Measurements from ENCODE around the gene ASB8. TPM values are rescaled to one million over a fixed set of nuclear protein-coding genes. Genes with fewer than 3 reads are reported as not detected.
"Not testable (repeated sequence)": the region's sequence is repeated elsewhere in the genome, so short reads cannot be mapped to it uniquely, and the experiment has no call there.

ASB8 gene
- total RNA-seq, 4 donors from 2014 or later: 13.7 to 32.0 (median 22.3) TPM

- ATAC-seq (ENCODE audit: low FRiP score): no peak
- DNase-seq (ENCODE audit: low spot score): no peak
- TF ChIP-seq CTCF (IDR thresholded peaks at IDR 0.05): no peak
Measured at GRCh38 chr12:48157889-48158370, 615 bp upstream of the ASB8 start.

- no peak for TF ChIP-seq CTCF (IDR thresholded peaks at IDR 0.05)
- DNase-seq (ENCODE audit: low spot score) (no peak), ATAC-seq (ENCODE audit: low FRiP score) (no peak)
Measured at GRCh38 chr12:48156652-48157017, 680 bp downstream of the ASB8 start.

- DNase-seq (ENCODE audit: low spot score); ATAC-seq (ENCODE audit: low FRiP score): not testable (repeated sequence)
Measured at GRCh38 chr12:48155786-48156185, 1.5 kb downstream of the ASB8 start.

GRCh38 chr12:48151103-48151771, 6.1 kb downstream of the ASB8 start:
- no peak for TF ChIP-seq CTCF (IDR thresholded peaks at IDR 0.05)
- ATAC-seq (ENCODE audit: low FRiP score) (no peak), DNase-seq (ENCODE audit: low spot score) (no peak)

GRCh38 chr12:48145981-48146380, 11.3 kb downstream of the ASB8 start:
- ATAC-seq (ENCODE audit: low FRiP score) (no peak), DNase-seq (ENCODE audit: low spot score) (no peak)
- TF ChIP-seq CTCF (IDR thresholded peaks at IDR 0.05): no peak

- TF ChIP-seq CTCF (IDR thresholded peaks at IDR 0.05): no peak
- DNase-seq (ENCODE audit: low spot score) (no peak), ATAC-seq (ENCODE audit: low FRiP score) (no peak)
Measured at GRCh38 chr12:48143898-48144297, 13.4 kb downstream of the ASB8 start.

GRCh38 chr12:48142818-48143674, 14.3 kb downstream of the ASB8 start:
- ATAC-seq (ENCODE audit: low FRiP score) (no peak), DNase-seq (ENCODE audit: low spot score) (no peak)
- no peak for TF ChIP-seq CTCF (IDR thresholded peaks at IDR 0.05)
